Measurements from ENCODE around the gene TMPRSS11A.

TMPRSS11A gene

GRCh38 chr4:67980512-67980911 lies 17.2 kb upstream of the TMPRSS11A start:
- no peaks in the 10 kb centered on the region for H3K9me3 ChIP-seq
- TF ChIP-seq, protein P1, sequence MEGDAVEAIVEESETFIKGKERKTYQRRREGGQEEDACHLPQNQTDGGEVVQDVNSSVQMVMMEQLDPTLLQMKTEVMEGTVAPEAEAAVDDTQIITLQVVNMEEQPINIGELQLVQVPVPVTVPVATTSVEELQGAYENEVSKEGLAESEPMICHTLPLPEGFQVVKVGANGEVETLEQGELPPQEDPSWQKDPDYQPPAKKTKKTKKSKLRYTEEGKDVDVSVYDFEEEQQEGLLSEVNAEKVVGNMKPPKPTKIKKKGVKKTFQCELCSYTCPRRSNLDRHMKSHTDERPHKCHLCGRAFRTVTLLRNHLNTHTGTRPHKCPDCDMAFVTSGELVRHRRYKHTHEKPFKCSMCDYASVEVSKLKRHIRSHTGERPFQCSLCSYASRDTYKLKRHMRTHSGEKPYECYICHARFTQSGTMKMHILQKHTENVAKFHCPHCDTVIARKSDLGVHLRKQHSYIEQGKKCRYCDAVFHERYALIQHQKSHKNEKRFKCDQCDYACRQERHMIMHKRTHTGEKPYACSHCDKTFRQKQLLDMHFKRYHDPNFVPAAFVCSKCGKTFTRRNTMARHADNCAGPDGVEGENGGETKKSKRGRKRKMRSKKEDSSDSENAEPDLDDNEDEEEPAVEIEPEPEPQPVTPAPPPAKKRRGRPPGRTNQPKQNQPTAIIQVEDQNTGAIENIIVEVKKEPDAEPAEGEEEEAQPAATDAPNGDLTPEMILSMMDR (IDR thresholded peaks at IDR 0.05): no peak
- H3K36me3 ChIP-seq: no peaks in the 10 kb centered on the region
- H3K4me1 ChIP-seq (ENCODE audit: control insufficient read depth in 1 of 2, insufficient read depth in 1 of 2, low read depth in 1 of 2, low read length in 1 of 2): no peaks in the 10 kb centered on the region
- H3K4me3 ChIP-seq (ENCODE audit: low read depth in 1 of 2, low read length in 1 of 2): no peak overlapping the region
- no peak overlapping the region for H3K27ac ChIP-seq
- no peaks in the 10 kb centered on the region for H3K27me3 ChIP-seq

DNA sequence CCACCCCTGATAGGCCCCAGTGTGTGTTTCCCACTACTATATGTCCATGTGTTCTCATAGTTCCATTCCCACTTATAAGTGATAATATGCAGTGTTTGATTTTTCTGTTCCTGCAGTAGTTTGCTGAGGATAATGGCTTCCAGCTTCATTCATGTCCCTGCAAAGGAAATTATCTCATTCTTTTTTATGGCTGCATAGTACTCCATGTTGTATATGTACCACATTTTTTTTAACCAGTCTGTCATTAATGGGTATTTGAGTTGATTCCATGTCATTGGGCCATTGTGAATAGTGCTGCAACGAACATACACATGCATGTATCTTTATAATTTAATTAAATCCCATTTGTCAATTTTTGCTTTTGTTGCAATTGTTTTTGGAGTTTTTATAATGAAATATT lies 10.3 kb upstream of the TMPRSS11A start:
- Histone ChIP-seq H3K27me3 (no peaks in the 10 kb centered on the region), H3K9me3 (no peaks in the 10 kb centered on the region), H3K36me3 (no peaks in the 10 kb centered on the region), H3K27ac (no peak overlapping the region), H3K4me3 (ENCODE audit: low read depth in 1 of 2, low read length in 1 of 2) (no peak overlapping the region), H3K4me1 (ENCODE audit: control insufficient read depth in 1 of 2, insufficient read depth in 1 of 2, low read depth in 1 of 2, low read length in 1 of 2) (no peaks in the 10 kb centered on the region)
- TF ChIP-seq, protein P1 (IDR thresholded peaks at IDR 0.05): no peak

DNA sequence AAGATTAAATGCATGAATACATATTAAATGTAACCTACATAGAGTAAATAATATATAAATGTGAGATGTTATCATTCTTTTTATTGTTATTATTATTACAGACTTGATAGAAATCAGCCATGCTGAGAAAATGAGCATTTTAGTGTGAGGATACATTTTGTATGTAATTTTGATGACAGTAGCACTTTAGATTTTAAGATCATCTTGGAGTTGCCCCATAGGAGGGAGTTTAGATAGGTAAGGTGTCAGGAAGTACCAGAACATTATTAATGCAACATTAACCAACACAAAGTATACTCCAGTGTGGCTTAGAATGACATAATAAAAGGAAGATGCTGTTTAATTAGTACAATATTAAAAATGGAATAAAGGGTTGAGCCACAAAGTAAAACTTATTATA lies 8.4 kb downstream of the TMPRSS11A start:
- H3K9me3 ChIP-seq: no peaks in the 10 kb centered on the region
- H3K4me1 ChIP-seq (ENCODE audit: control insufficient read depth in 1 of 2, insufficient read depth in 1 of 2, low read depth in 1 of 2, low read length in 1 of 2): no peaks in the 10 kb centered on the region
- no peaks in the 10 kb centered on the region for H3K36me3 ChIP-seq
- H3K27me3 ChIP-seq: no peaks in the 10 kb centered on the region
- TF ChIP-seq, protein P1 (IDR thresholded peaks at IDR 0.05): no peak
- no peak overlapping the region for H3K27ac ChIP-seq
- no peak overlapping the region for H3K4me3 ChIP-seq (ENCODE audit: low read depth in 1 of 2, low read length in 1 of 2)

- Histone ChIP-seq H3K4me1 (ENCODE audit: control insufficient read depth in 1 of 2, insufficient read depth in 1 of 2, low read depth in 1 of 2, low read length in 1 of 2) (no peaks in the 10 kb centered on the region), H3K27me3 (no peaks in the 10 kb centered on the region), H3K4me3 (ENCODE audit: low read depth in 1 of 2, low read length in 1 of 2) (no peak overlapping the region), H3K9me3 (no peaks in the 10 kb centered on the region), H3K27ac (no peak overlapping the region), H3K36me3 (no peaks in the 10 kb centered on the region)
- TF ChIP-seq, protein P1 (IDR thresholded peaks at IDR 0.05): no peak
Measured at GRCh38 chr4:67941074-67941473, 22.2 kb downstream of the TMPRSS11A start.

GRCh38 chr4:67940506-67940905 lies 22.8 kb downstream of the TMPRSS11A start:
- H3K27ac ChIP-seq: no peak overlapping the region
- TF ChIP-seq, protein P1 (IDR thresholded peaks at IDR 0.05): no peak

DNA sequence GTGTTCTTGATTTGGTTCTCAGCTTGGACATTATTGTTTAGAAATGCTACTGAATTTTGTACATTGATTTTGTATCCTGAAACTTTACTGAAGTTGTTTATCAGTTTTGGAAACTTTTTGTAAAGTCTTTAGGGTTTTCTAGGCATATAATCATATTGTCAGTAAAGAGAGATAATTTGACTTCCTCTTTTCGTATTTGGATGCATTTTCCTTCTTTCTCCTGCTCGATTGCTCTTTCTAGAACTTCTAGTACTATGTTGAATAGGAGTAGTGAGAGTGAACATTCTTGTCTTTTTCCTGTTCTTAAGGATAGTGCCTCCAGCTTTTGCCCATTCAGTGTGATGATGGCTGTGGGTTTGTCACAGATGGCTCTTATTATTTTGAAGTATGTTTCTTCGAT lies 24.1 kb downstream of the TMPRSS11A start:
- no peak overlapping the region for H3K4me3 ChIP-seq (ENCODE audit: low read depth in 1 of 2, low read length in 1 of 2)
- H3K4me1 ChIP-seq (ENCODE audit: control insufficient read depth in 1 of 2, insufficient read depth in 1 of 2, low read depth in 1 of 2, low read length in 1 of 2): no peaks in the 10 kb centered on the region
- no peak overlapping the region for H3K27ac ChIP-seq
- H3K9me3 ChIP-seq: no peaks in the 10 kb centered on the region
- TF ChIP-seq, protein P1 (IDR thresholded peaks at IDR 0.05): no peak
- no peaks in the 10 kb centered on the region for H3K36me3 ChIP-seq
- H3K27me3 ChIP-seq: no peaks in the 10 kb centered on the region

More at GRCh38 chr4:67940506-67940905, 22.8 kb downstream of the TMPRSS11A start:
- Histone ChIP-seq H3K27me3 (no peaks in the 10 kb centered on the region), H3K36me3 (no peaks in the 10 kb centered on the region), H3K4me3 (ENCODE audit: low read depth in 1 of 2, low read length in 1 of 2) (no peak overlapping the region), H3K9me3 (no peaks in the 10 kb centered on the region), H3K4me1 (ENCODE audit: control insufficient read depth in 1 of 2, insufficient read depth in 1 of 2, low read depth in 1 of 2, low read length in 1 of 2) (no peaks in the 10 kb centered on the region)
